Activated B cell treated with CpG ODN at 0.5 μM for 24 hours (primary cell): Measurements from ENCODE around the gene DGLUCY. TPM values are rescaled to one million over a fixed set of nuclear protein-coding genes. Genes with fewer than 3 reads are reported as not detected.

Experiments
- ATAC-seq: fragments of 200-7000 bp; cut with Tn5 transposase; one replicate; pipeline ENCODE4 v1.10.0; 2021; ENCODE audit warnings: low read depth, mild to moderate bottlenecking, moderate library complexity
- CTCF ChIA-PET: fragments of 350-600 bp; sonication (Branson Sonifier 250); formaldehyde crosslinking; loops from one replicate; lab custom pipeline; 2021; ENCODE audit warnings: antibody characterized with exemption; lab: Charles Lee
- POLR2A ChIA-PET: fragments of 350-600 bp; sonication (Branson Sonifier 250); formaldehyde crosslinking; loops from one replicate; lab custom pipeline; 2021; ENCODE audit warnings: antibody characterized with exemption; lab: Charles Lee
- DNase-seq: peaks from one replicate; pipeline ENCODE4 v3.0.0; 2022
- H3K27ac Mint-ChIP-seq: one replicate; pipeline ENCODE4 v1.8.0; 2020; ENCODE audit warnings: mixed read lengths
- H3K27me3 Mint-ChIP-seq: one replicate; pipeline ENCODE4 v1.8.0; 2021; ENCODE audit warnings: mixed read lengths
- H3K36me3 Mint-ChIP-seq: one replicate; pipeline ENCODE4 v1.8.0; 2021; ENCODE audit warnings: low read depth, mixed read lengths
- H3K4me1 Mint-ChIP-seq: one replicate; pipeline ENCODE4 v1.8.0; 2021; ENCODE audit warnings: mixed read lengths
- H3K4me3 Mint-ChIP-seq: one replicate; pipeline ENCODE4 v1.8.0; 2020; ENCODE audit warnings: mild to moderate bottlenecking, mixed read lengths
- H3K9me3 Mint-ChIP-seq: one replicate; pipeline ENCODE4 v1.8.0; 2020; ENCODE audit warnings: mixed read lengths
- CTCF ChIP-seq: fragments of 200-600 bp; IDR thresholded peaks from one replicate; pipeline ENCODE4 v1.8.0; 2022; ENCODE audit warnings: antibody characterized with exemption, mild to moderate bottlenecking
- intact Hi-C: fragments of 100-400 bp; cut with micrococcal nuclease; formaldehyde crosslinking; loops from one replicate; pipeline ENCODE4 v1.15.1; 2024
- total RNA-seq: library from RNA; stranded (reverse); gene quantifications from 2 replicates; pipeline ENCODE4 v1.2.3, GENCODE V29; 2022

Gene DGLUCY
- total RNA-seq, 1 donor from 2014 or later: 92.7 TPM

DNA sequence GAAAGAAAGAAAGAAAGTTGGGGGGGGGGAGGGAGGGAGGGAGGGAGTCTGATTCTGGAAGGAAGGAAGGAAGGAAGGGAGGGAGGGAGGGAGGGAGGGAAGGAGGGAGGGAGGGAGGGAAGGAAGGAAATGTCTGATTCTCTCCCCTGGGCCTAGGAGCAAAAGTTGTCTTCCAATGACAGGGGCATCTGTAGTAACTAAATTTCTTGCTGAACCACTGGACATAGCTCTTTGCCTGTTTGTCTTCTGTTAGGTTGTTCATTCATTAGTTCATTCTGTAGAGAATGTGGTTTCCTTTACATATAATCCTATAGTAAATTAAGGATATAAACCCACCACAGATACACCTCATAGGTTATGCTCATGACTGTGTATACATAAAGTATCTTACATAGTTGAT lies 70.7 kb downstream of the DGLUCY start:
- TF ChIP-seq CTCF: no peak
- Mint-ChIP-seq H3K27ac (no peak overlapping the region), H3K36me3 (peaks cover 66% of the 10 kb centered on the region), H3K4me3 (no peak overlapping the region), H3K4me1 (no peaks in the 10 kb centered on the region), H3K9me3 (no peaks in the 10 kb centered on the region), H3K27me3 (no peaks in the 10 kb centered on the region)
- POLR2A ChIA-PET: interaction anchor here (0.5 kb wide), 1 partner anchor 125 kb away, joined by 5 read pairs; no protein-coding TSS in a partner anchor
- intact Hi-C loops: no loop called here
- DNase-seq: no peak
- no peak for ATAC-seq
- CTCF ChIA-PET: interaction anchor here (0.7 kb wide), 1 partner anchor 101 kb away, joined by 3 read pairs; no protein-coding TSS in a partner anchor

DNA sequence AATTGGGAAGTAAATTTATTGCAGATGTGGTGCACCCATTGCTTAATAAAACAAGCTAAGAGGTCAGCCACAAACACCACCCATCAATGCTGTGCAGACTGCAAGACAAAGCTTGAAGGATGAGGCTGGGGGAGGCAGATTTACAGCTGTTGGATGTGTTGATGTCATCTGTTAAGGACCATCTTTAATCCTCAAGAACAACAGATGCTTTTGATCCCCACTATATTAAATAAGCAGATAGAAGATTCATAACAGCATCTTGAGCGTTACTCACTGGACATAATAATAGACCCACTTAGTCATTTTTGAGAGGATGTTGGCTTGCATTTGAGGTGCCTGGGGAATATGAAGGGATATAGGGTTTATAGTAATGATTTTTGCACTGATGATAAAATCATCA lies 71.8 kb downstream of the DGLUCY start:
- DNase-seq (no peak), ATAC-seq (no peak)
- no peak for TF ChIP-seq CTCF
- Mint-ChIP-seq H3K27ac (no peak overlapping the region), H3K27me3 (no peaks in the 10 kb centered on the region), H3K4me1 (no peaks in the 10 kb centered on the region), H3K4me3 (no peak overlapping the region), H3K36me3 (peaks cover 74% of the 10 kb centered on the region), H3K9me3 (no peaks in the 10 kb centered on the region)
- intact Hi-C loops: no loop called here
- ChIA-PET CTCF (no interaction called here), POLR2A (interaction anchor here (0.6 kb wide), 1 partner anchor 211 kb away, joined by 4 read pairs; no protein-coding TSS in a partner anchor)

DNA sequence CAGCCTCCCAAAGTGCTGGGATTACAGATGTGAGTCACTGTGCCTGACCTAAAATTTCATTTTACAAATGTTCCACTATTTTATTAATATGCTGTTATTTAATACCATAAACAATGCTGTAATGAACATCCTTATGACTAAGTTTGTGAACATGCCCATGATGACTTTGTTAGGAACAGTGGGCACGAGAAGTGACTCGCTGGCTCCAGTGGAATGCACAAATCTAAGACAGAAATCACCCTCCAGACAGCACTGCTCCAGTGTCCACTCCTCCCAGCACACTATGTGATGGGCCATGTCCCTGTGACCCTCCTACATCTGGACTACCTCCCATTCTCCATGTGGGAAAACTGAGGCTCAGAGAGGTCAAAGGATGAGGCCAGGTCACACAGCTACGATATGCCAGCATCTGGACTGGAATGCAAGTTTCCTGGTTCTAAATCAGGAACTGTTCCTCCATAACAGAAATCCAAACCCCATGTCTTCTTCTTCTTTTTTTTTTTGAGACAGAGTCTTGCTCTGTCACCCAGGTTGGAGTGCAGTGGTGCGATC lies 72.7 kb downstream of the DGLUCY start:
- ATAC-seq (no peak), DNase-seq (no peak)
- Mint-ChIP-seq H3K9me3 (no peaks in the 10 kb centered on the region), H3K4me1 (no peaks in the 10 kb centered on the region), H3K4me3 (no peak overlapping the region), H3K27me3 (no peaks in the 10 kb centered on the region), H3K36me3 (peaks cover 74% of the 10 kb centered on the region), H3K27ac (no peak overlapping the region)
- intact Hi-C loops: no loop called here
- ChIA-PET CTCF (no interaction called here), POLR2A (no interaction called here)
- TF ChIP-seq CTCF: no peak

- ATAC-seq (no peak), DNase-seq (no peak)
- intact Hi-C loops: no loop called here
- CTCF ChIA-PET: no interaction called here
- Mint-ChIP-seq H3K4me3 (no peak overlapping the region), H3K27ac (no peak overlapping the region), H3K36me3 (peaks cover 77% of the 10 kb centered on the region), H3K9me3 (no peaks in the 10 kb centered on the region), H3K4me1 (no peaks in the 10 kb centered on the region), H3K27me3 (no peaks in the 10 kb centered on the region)
- no peak for TF ChIP-seq CTCF
- POLR2A ChIA-PET: no interaction called here
Measured at GRCh38 chr14:91187271-91187670, 73.4 kb downstream of the DGLUCY start.

- no peak for TF ChIP-seq CTCF
- Mint-ChIP-seq H3K36me3 (peaks cover 76% of the 10 kb centered on the region), H3K27me3 (no peaks in the 10 kb centered on the region), H3K4me1 (no peaks in the 10 kb centered on the region), H3K9me3 (no peaks in the 10 kb centered on the region), H3K4me3 (no peak overlapping the region), H3K27ac (no peak overlapping the region)
- ChIA-PET POLR2A (no interaction called here), CTCF (no interaction called here)
- no peak for DNase-seq
- ATAC-seq: no peak
- intact Hi-C loops: no loop called here
Measured at GRCh38 chr14:91190853-91191252, 77.0 kb downstream of the DGLUCY start.
